Activated CD4-positive, alpha-beta T cell treated with anti-CD3 and anti-CD28 coated beads for 36 hours (primary cell): Measurements from ENCODE around the gene MSI2. TPM values are rescaled to one million over a fixed set of nuclear protein-coding genes. Genes with fewer than 3 reads are reported as not detected.
A peak's percentile ranks its signal among the peaks of the same experiment; 100 is the strongest.

Experiments used
- ATAC-seq: fragments of 200-7000 bp; cut with Tn5 transposase; one replicate; pipeline ENCODE4 v1.10.0; 2021; ENCODE audit warnings: mild to moderate bottlenecking, moderate library complexity
- CTCF ChIA-PET: fragments of 350-600 bp; sonication (Branson Sonifier 250); formaldehyde crosslinking; loops from one replicate; lab custom pipeline; 2021; ENCODE audit warnings: antibody characterized with exemption; lab: Charles Lee
- POLR2A ChIA-PET: fragments of 350-600 bp; sonication (Branson Sonifier 250); formaldehyde crosslinking; loops from one replicate; lab custom pipeline; 2021; ENCODE audit warnings: antibody characterized with exemption, inconsistent platforms; lab: Charles Lee
- DNase-seq: peaks from one replicate; pipeline ENCODE4 v3.0.0-alpha.2; 2020
- H3K27ac Mint-ChIP-seq: one replicate; pipeline ENCODE4 v1.8.0; 2021; ENCODE audit warnings: mixed read lengths
- H3K27me3 Mint-ChIP-seq: one replicate; pipeline ENCODE4 v1.8.0; 2021; ENCODE audit warnings: mixed read lengths
- H3K36me3 Mint-ChIP-seq: one replicate; pipeline ENCODE4 v1.8.0; 2021; ENCODE audit warnings: low read depth, mixed read lengths
- H3K4me1 Mint-ChIP-seq: one replicate; pipeline ENCODE4 v1.8.0; 2021; ENCODE audit warnings: mixed read lengths
- H3K4me3 Mint-ChIP-seq: one replicate; pipeline ENCODE4 v1.8.0; 2021; ENCODE audit warnings: mild to moderate bottlenecking, moderate library complexity, mixed read lengths
- H3K9me3 Mint-ChIP-seq: one replicate; pipeline ENCODE4 v1.8.0; 2021; ENCODE audit warnings: low read depth, mixed read lengths
- intact Hi-C, 2 experiments: fragments of 100-400 bp; cut with DNase I in 1 of 2; cut with micrococcal nuclease in 1 of 2; formaldehyde crosslinking; loops; one replicate each; pipeline versions ENCODE4 v1.14.2 to v1.15.1; 2022 to 2024; cut with DNase I, micrococcal nuclease
- total RNA-seq, 2 experiments: library from RNA; stranded (reverse); gene quantifications; one replicate each; pipeline ENCODE4 v1.2.3, GENCODE V29; 2021

MSI2 gene
- total RNA-seq, 2 experiments from 2014 or later = 55.3 to 57.2 TPM

GRCh38 chr17:57417956-57418355 lies 161.6 kb downstream of the MSI2 start:
- H3K36me3 Mint-ChIP-seq = peaks cover 19% of the 10 kb centered on the region
- no peak overlapping the region for H3K27ac Mint-ChIP-seq
- H3K9me3 Mint-ChIP-seq = no peaks in the 10 kb centered on the region
- intact Hi-C loops = no loop called here
- CTCF ChIA-PET = interaction anchor here (1.5 kb wide), 1 partner anchor 366 kb away, joined by 3 read pairs; no protein-coding TSS in a partner anchor
- ATAC-seq (no peak), DNase-seq (no peak)
- POLR2A ChIA-PET = no interaction called here
- no peaks in the 10 kb centered on the region for H3K27me3 Mint-ChIP-seq
- H3K4me3 Mint-ChIP-seq = no peak overlapping the region
- H3K4me1 Mint-ChIP-seq = peaks cover 24% of the 10 kb centered on the region

- Mint-ChIP-seq H3K27ac (no peak overlapping the region), H3K9me3 (no peaks in the 10 kb centered on the region), H3K4me3 (no peak overlapping the region), H3K4me1 (peaks cover 31% of the 10 kb centered on the region), H3K27me3 (no peaks in the 10 kb centered on the region), H3K36me3 (peaks cover 19% of the 10 kb centered on the region)
- DNase-seq (peak; percentile 30), ATAC-seq (peak; percentile 59)
- intact Hi-C loops = no loop called here
- ChIA-PET CTCF (interaction anchor here (0.6 to 1.5 kb wide), 5 partner anchors 12 to 365 kb away, joined by 3 to 5 read pairs (median 4); no protein-coding TSS in a partner anchor), POLR2A (no interaction called here)
Measured at GRCh38 chr17:57418463-57419246, 162.3 kb downstream of the MSI2 start.

DNA sequence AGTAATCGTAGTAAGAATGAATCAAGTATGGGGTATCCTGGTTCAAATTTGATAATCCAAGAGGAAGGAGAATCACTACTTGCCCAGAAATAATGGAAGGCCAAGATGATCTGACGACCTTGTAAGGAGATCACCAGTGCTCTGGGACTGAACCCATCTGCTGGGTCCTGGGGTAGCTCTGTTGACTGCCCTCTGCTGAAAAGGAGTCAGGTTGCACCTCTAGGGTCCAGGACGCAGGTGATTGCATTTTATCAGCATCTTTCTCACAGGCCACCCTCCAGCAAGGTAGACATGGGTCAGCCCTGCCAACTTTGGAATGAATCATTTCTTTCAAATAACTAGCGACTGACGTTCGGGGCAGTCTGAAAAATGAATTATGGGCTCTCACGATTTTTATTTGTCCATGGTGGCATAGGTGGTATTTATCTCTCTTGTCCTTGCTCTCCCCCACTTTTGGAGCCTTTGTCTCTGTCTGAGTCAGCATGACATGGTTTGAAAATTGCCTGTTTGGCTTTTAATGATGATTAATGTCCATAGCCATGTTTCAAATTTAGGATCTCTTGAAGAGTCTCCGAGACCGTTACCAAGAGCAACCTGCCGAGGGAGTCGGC lies 163.7 kb downstream of the MSI2 start:
- Mint-ChIP-seq H3K27ac (no peak overlapping the region), H3K4me1 (peaks cover 43% of the 10 kb centered on the region), H3K9me3 (no peaks in the 10 kb centered on the region), H3K27me3 (no peaks in the 10 kb centered on the region), H3K4me3 (no peak overlapping the region), H3K36me3 (peaks cover 13% of the 10 kb centered on the region)
- intact Hi-C loops = no loop called here
- ChIA-PET POLR2A (no interaction called here), CTCF (interaction anchor here (0.5 to 1.4 kb wide), 5 partner anchors 21 to 465 kb away, joined by 3 read pairs; no protein-coding TSS in a partner anchor)
- ATAC-seq = no peak
- no peak for DNase-seq

DNA sequence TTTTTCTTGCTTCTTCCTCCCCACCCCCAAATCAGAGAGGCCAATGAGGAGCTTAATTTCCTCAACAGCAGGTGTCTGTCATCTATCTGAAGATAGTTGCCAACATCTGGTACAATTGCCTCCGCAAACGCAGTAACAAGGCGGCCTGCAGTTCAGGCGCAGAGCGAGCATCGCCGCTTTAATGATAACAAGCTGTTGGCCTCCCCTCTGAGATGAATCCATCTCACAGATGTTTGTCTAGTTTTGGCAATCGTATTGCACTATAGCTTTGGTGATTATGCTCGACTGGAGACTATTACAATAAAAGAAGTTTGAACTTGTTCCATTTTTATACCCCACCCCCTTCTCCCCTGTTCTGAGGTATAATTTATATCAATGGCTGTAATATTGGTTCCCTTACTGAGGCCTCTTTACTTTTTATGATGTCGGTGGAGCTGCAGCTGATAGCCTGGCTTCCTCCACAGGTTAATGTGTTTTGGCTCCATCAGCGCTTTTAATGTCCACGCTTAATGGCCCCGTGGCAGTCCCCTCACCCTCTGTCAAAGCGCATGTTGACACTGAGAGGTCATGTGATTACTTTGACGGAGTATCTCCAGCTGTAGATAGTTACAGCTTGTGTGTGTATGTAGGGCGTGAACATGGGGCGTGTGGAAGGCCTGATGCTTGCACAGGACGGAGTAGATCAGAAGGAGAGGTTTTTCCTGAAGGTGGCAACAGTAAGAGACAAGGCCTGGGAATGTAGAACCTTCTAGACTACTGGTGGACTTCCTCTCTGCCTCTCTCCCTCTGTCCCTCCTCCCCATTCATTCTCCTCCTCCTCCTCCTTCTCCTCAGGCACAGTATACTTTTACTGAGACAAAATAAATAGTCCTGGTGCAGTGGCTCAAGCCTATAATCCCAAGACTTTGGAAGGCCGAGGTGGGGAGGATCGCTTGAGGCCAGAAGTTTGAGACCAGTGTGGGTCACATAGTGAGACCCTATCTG lies 164.7 kb downstream of the MSI2 start:
- H3K27me3 Mint-ChIP-seq = no peaks in the 10 kb centered on the region
- H3K27ac Mint-ChIP-seq = no peak overlapping the region
- ChIA-PET CTCF (interaction anchor here (0.6 to 1.4 kb wide), 6 partner anchors 20 to 345 kb away, joined by 3 to 5 read pairs (median 3); no protein-coding TSS in a partner anchor), POLR2A (no interaction called here)
- H3K4me3 Mint-ChIP-seq = no peak overlapping the region
- H3K9me3 Mint-ChIP-seq = no peaks in the 10 kb centered on the region
- peaks cover 11% of the 10 kb centered on the region for H3K36me3 Mint-ChIP-seq
- H3K4me1 Mint-ChIP-seq = peaks cover 49% of the 10 kb centered on the region
- DNase-seq (no peak), ATAC-seq (no peak)
- intact Hi-C loops = no loop called here

- H3K4me1 Mint-ChIP-seq = peaks cover 59% of the 10 kb centered on the region
- H3K36me3 Mint-ChIP-seq = peaks cover 6% of the 10 kb centered on the region
- H3K9me3 Mint-ChIP-seq = no peaks in the 10 kb centered on the region
- ATAC-seq (peak; percentile 76), DNase-seq (peak; percentile 54)
- ChIA-PET CTCF (interaction anchor here (0.6 to 1.9 kb wide), 2 partner anchors 15 to 361 kb away, joined by 3 to 4 read pairs; no protein-coding TSS in a partner anchor), POLR2A (no interaction called here)
- H3K27me3 Mint-ChIP-seq = no peaks in the 10 kb centered on the region
- no peak overlapping the region for H3K4me3 Mint-ChIP-seq
- intact Hi-C loops = no loop called here
- H3K27ac Mint-ChIP-seq = peak overlapping the region; percentile 51
Measured at GRCh38 chr17:57422574-57423164, 166.3 kb downstream of the MSI2 start.

- H3K36me3 Mint-ChIP-seq = peaks cover 6% of the 10 kb centered on the region
- ATAC-seq = no peak
Measured at GRCh38 chr17:57423541-57423940, 167.2 kb downstream of the MSI2 start.

GRCh38 chr17:57424273-57424672 lies 167.9 kb downstream of the MSI2 start:
- peaks cover 51% of the 10 kb centered on the region for H3K4me1 Mint-ChIP-seq
- H3K9me3 Mint-ChIP-seq = no peaks in the 10 kb centered on the region
- no peaks in the 10 kb centered on the region for H3K27me3 Mint-ChIP-seq
- H3K36me3 Mint-ChIP-seq = peaks cover 8% of the 10 kb centered on the region
- ChIA-PET CTCF (interaction anchor here (0.7 to 1.9 kb wide), 4 partner anchors 14 to 17 kb away, joined by 3 to 4 read pairs (median 3); no protein-coding TSS in a partner anchor), POLR2A (no interaction called here)
- DNase-seq = no peak
- intact Hi-C loops = no loop called here
- no peak for ATAC-seq
- H3K4me3 Mint-ChIP-seq = no peak overlapping the region
- H3K27ac Mint-ChIP-seq = no peak overlapping the region

More at GRCh38 chr17:57423541-57423940, 167.2 kb downstream of the MSI2 start:
- no peaks in the 10 kb centered on the region for H3K27me3 Mint-ChIP-seq
- no peak overlapping the region for H3K27ac Mint-ChIP-seq
- intact Hi-C loops = no loop called here
- DNase-seq = no peak
- no peak overlapping the region for H3K4me3 Mint-ChIP-seq
- peaks cover 57% of the 10 kb centered on the region for H3K4me1 Mint-ChIP-seq
- ChIA-PET POLR2A (no interaction called here), CTCF (interaction anchor here (0.5 to 1.9 kb wide), 4 partner anchors 16 to 360 kb away, joined by 3 to 4 read pairs (median 3); no protein-coding TSS in a partner anchor)
- H3K9me3 Mint-ChIP-seq = no peaks in the 10 kb centered on the region

GRCh38 chr17:57424777-57425188 lies 168.5 kb downstream of the MSI2 start:
- H3K27me3 Mint-ChIP-seq = no peaks in the 10 kb centered on the region
- intact Hi-C loops = no loop called here
- no peak for DNase-seq
- peaks cover 8% of the 10 kb centered on the region for H3K36me3 Mint-ChIP-seq
- no peak for ATAC-seq
- ChIA-PET POLR2A (no interaction called here), CTCF (interaction anchor here (0.6 to 1.9 kb wide), 4 partner anchors 14 to 418 kb away, joined by 3 to 4 read pairs (median 3); no protein-coding TSS in a partner anchor)
- no peaks in the 10 kb centered on the region for H3K9me3 Mint-ChIP-seq
- H3K27ac Mint-ChIP-seq = no peak overlapping the region
- no peak overlapping the region for H3K4me3 Mint-ChIP-seq
- peaks cover 51% of the 10 kb centered on the region for H3K4me1 Mint-ChIP-seq

DNA sequence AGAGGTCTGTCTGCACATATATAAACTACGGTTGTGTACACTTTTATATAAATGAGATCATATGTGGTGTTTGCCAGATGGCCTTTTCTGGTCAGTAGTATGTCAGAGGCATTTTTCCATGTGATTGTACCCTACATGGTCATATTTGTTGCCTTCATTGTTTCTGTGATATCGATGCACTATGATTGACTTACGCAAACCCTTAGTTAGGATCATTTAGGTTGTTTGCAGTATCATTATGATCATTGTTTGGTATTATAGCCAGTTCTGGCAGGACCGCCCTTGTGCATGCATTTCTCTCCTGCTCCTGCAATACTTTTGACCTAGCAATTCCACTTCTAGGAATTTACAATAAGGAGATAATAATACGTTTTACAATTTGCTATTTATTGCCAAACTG lies 169.1 kb downstream of the MSI2 start:
- H3K4me1 Mint-ChIP-seq = peaks cover 52% of the 10 kb centered on the region
- ChIA-PET CTCF (interaction anchor here (1.1 kb wide), 1 partner anchor 15 kb away, joined by 5 read pairs; no protein-coding TSS in a partner anchor), POLR2A (interaction anchor here (0.6 kb wide), 1 partner anchor 333 kb away, joined by 3 read pairs; no protein-coding TSS in a partner anchor)
- peak overlapping the region; percentile 47 for H3K27ac Mint-ChIP-seq
- no peak overlapping the region for H3K4me3 Mint-ChIP-seq
- no peak for DNase-seq
- H3K9me3 Mint-ChIP-seq = no peaks in the 10 kb centered on the region
- H3K36me3 Mint-ChIP-seq = peaks cover 8% of the 10 kb centered on the region
- intact Hi-C loops = no loop called here
- H3K27me3 Mint-ChIP-seq = no peaks in the 10 kb centered on the region
- ATAC-seq = no peak
